Stimulated activated CD4-positive, alpha-beta T cell treated with anti-CD3 and anti-CD28 coated beads, Interleukin-1b, Interleukin-23, amount 100 ng/mL, for 48 hours (primary cell): ENCODE results near the gene FOS.

Source experiments
- DNase-seq: peaks from one replicate; pipeline ENCODE4 v3.0.0-alpha.2; 2020

The FOS gene

DNA sequence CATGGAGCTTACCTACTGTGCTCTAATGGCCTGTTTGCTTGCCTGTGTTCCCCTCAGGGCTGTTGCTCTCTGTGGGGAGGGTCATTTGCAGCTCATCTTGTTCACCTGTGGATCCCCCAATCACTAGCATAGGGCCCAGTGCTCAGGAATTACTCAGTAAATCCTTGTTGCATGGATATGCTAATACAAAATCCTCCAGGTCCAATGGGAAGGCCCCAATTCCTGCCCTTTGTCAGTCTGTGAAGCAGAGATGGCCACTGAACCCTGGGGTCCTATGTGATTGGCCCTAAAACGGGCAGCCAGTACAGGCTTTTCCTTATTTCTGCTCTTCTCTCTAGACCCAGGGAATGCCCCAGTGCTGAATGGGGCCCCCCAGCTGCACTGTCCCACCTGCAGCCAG is 44.1 kb downstream of the FOS start:
- no peak for DNase-seq

GRCh38 chr14:75323571-75323970 is 44.9 kb downstream of the FOS start:
- no peak for DNase-seq

GRCh38 chr14:75328558-75329155 is 50.0 kb downstream of the FOS start:
- DNase-seq = no peak

- DNase-seq = no peak
These were observed 50.7 kb downstream of the FOS start for GRCh38 chr14:75329369-75329768.

DNA sequence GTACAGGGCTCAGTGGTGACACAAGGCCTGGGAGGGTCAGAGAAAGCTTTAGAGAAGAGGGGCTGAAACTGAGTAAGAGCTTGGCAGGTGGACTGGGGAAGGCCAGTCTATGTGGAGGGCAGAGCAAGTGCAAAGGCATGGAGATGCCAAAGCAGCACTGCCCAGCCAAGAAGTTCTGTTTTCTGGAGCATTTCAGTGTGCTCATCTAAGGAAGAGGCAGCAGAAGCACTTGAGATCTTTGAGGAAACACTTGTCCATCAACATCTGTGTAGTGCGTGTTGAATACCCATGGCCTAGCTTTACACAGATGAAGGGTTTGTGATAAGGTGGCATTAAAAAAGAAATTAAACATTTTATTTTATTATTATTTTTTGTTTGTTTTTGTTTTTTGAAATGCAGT is 52.8 kb downstream of the FOS start:
- no peak for DNase-seq
